GM18508 (cell line): ENCODE data around the gene HNRNPAB.
A peak's percentile ranks its signal among the peaks of the same experiment; 100 is the strongest.

Experiments
- ATAC-seq: cut with Tn5 transposase; IDR thresholded peaks from one replicate; pipeline ENCODE4 v1.9.1; 2021; ENCODE audit warnings: moderate number of reproducible peaks; ENCODE audit not compliant: insufficient read depth, unreplicated experiment

Gene HNRNPAB

DNA sequence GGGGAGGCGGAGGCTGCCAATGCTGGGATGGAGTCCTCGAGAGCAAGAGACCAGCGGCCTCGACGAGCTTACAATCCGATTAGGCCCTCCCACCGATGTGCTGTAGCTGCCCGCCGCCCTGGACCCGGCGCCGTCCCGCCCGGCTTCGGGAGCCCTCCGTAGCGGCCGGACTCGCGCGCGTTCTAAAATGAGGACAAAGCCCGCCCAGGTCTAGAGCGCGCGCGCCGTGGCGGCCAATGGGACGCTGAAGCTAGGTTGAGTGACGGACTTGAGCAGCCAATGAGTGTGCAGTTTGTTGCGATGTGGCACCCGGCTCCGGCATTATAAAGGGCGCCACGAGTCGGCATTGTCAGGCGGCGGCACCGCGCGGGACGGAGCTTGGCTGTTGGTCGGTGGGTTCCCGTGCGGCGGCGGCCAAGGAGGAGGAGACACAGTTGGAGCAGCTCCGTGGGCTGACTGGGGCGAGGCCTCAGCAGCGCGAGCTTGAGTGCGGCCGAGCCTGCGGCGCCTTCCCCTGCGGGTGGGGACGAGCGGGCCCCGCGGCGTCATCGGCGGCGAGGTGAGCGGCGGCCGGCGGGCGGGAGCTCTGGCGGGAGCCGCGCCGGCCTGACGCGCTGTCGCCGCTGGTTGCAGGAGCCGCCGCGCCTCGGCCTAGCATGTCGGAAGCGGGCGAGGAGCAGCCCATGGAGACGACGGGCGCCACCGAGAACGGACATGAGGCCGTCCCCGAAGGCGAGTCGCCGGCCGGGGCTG, at the start of gene HNRNPAB:
Gene HNRNPAB (plus strand): TSS at position 352 of the 753 bp plus-strand sequence. CDS start 305 bp downstream, at position 657.
- ATAC-seq, result peak; percentile 69

DNA sequence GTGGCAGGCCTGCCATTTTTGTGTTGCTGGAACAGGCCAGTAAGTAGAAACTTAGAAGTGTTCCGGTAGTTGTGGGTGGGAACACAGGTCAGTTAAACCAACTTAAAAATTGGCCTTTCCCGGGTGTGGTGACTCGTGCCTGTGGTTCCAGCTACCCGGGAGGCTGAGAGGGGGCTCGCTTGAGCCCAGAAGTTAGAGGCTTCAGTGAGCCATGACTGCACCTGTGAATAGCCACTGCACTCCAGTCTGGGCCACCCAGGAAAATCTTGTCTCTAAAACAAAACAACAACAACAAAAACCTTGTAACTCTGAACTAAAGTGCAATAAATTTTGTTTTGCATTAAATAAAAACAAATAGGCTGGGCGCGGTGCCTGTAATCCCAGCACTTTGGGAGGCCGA, 49.3 kb upstream of the HNRNPAB start:
- no peak for ATAC-seq

DNA sequence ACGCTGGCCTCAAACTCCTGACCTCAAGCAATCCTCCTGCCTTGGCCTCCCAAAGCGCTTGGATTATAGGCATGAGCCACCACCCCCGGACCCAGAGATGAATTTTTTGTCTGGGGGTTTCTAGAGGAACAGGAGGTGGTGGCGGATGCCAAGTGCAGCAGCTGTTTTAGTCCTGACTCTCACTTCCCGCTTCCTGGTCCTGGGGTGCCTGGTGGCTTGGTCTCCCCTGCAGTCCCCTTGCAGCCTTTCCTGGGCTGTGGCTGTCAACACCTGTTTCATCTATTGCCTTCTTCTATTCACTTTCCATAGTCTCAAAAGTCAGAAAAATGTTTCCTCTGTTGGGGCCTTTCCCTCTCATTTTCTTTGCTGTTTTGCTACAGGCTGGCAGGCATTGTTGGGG, 44.2 kb upstream of the HNRNPAB start:
- no peak for ATAC-seq

DNA sequence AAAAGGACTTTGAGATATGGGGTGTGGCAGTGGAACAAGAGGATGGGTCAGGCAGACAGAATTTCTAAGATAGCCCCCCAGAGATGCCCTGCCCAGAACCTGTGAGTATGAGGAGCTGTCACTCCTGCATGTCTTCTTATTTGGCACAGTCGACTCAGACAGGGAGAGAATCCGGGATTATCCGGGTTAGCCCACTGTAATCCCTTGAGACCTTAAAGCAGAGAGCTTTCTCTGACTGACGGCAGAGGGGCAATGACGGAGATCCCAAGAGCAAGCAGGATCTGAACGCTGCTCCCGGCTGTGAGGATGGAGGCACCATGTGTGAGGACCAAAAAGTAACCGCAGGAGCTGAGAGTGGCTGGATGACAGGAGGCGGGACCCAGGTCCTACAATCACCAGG, 41.9 kb upstream of the HNRNPAB start:
- no peak for ATAC-seq

DNA sequence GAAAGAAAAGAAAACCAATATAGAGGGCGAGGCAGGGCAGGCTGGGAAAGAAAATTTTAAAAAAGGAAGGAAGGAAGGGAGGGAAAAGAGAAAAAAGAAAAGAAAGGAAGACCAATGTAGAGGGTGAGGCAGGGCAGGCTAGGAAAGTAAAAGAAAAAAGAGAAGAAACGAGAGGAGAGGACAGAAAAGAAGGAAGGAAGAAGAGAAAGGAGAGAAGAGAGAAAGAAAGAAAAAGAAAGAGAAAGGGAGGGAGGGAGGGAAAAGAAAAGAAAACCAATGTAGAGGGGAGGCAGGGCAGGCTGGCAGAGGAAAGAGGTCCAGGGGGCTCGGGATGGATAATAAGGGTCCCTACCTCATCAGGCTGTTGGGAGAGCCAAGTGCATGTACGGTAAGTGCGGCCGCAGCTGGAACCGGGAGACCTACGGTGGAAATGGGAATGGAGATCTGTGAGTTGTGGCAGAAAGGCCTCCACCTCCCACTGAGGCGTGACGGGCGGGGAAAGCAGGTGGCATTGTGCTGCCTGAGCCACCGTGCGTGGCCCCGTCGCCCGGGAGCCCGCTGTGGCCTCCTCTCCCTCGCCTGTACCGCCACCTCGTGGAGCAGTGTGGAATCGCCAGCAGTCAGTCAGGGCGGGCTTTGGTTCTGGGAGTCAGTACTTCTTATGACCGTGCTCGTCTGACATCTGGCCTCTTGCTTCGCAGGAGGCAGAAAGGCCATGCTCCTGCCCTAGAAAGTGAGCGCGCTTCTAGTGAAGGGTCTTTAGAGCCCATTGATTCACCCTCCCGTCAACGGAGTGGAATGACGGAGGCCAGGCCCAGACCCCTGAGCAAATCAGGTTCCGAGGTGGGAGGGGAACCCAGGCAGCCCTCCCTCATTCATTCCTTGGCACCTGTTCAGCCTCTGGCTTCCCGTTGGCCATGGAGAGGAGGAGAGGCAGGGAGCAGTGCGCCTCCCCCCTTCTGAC, 40.3 kb upstream of the HNRNPAB start:
- ATAC-seq, result peak; percentile 55

DNA sequence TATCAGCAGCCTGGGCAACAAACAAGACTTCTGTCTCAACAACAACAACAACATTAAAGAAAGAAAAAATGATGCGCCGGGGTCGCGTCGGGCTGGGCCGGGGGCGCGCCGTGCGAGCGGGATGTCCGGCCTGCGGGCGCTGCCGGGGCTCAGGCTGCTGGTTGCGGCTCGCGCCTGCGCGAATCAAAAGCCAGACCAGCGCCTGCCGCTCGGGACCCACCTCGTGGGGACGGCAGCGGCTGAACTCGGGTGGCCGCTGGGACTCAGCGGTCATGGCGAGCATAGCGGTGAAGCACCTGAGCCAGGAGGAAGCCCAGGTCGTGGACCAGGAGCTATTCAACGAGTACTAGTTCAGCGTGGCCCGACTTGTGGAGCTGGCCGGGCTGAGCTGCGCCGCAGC, 38.8 kb upstream of the HNRNPAB start:
- no peak for ATAC-seq

DNA sequence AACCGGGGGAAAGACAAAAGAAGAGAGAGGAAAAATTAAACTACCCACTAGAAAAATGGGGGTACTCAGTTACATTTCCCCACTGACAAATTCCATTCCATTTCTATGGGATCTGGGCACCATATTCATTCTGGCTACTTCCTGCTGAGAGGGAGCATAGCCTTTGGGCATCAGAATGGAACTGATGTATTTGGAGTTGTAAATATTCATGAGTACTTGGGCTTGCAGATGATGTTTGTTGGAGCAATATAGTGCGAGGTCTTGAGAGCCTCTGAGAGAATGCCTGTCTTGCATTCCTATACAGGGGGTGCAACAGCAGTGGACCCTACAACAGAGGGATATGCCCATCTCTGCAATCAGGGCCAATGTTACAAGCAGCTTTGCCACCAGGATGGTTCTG, 33.9 kb upstream of the HNRNPAB start:
- ATAC-seq, result no peak

DNA sequence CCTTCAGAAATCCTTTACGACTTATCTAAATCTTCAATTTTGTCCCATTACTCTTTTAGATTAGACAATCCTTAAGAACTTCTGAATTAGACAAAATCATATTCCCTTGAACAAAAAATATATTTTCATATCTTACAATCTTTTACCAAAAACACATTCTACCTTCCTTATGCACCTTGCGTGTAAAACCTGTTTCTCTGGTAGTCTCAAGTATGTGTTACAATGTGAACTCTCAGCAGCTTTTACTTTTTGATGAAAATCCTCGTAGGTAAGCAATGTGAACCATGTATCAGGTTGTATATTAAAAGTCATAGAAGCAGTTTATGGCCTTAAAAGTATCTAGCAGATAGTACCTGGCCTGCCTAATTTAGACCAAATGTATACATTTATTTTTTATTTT, 29.9 kb upstream of the HNRNPAB start:
- no peak for ATAC-seq

DNA sequence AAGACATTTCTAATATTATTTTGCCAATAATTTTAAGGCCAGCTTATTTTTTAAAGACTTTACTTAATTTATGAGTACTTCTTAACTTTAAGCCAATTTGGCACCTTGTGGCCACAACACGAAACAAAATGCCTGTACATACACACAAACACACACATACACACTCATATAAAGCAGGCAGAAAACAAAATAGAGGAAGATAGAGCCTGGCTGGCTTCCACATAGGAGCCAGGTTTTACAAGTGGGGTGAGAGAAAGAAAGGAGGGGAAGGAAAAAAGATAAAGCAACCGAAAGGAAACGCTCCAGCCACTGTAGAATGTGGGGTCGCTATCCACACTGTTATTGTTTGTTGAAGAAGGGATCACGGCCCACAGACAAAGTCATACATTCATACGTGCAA, 27.5 kb upstream of the HNRNPAB start:
- no peak for ATAC-seq

DNA sequence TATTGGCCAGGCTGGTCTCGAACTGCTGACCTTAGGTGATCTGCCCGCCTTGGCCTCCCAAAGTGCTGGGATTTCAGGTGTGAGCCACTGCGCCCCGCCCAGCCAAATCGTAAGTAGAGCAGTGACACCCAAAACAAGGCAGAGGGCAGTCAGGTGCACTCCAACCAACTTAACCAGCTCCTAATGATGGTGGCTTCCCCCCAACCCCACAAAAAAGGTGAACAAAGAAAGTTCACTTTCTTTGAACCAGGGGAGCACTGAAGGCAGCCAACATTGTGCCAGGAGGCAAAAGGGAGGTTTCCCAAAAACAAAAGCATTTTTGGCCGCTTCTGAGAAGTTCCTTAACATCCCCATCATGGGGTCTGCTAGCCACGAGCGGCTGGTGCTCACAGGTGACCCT, 26.8 kb upstream of the HNRNPAB start:
- ATAC-seq, result no peak

DNA sequence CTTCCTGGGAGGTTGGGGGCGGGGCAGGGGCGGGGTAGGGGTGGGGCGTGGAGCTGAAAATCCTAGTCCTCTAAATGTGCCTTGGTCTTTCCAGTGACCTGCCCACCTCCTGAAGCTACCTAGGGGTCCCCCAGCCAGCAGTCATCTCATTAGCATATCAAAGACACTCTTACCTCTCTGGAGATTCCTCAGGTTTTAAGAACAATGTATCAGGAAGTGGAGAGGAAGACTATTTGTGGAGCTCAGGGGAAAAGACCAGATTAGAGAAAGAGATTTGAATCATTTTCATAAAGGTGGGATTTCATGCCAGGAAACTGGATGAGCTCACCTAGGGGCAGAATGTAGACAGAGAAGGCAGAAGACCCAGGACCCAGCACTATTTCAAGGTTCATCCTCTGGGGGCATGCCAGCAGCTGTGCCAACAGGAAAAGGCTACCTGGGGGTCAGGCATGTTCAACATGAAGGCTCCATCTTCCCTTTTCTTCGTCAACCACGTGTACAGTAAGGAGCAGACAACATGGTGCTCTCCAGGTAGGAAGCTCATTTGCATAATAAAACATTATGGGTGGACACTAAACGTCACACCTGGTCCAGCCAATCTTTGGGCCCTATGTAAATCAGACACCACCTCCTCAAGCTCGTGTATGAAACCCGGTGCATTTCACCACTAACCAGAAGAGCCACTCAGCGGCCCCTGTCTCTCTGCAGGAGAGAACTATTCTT, 24.0 kb upstream of the HNRNPAB start:
- ATAC-seq, result no peak

DNA sequence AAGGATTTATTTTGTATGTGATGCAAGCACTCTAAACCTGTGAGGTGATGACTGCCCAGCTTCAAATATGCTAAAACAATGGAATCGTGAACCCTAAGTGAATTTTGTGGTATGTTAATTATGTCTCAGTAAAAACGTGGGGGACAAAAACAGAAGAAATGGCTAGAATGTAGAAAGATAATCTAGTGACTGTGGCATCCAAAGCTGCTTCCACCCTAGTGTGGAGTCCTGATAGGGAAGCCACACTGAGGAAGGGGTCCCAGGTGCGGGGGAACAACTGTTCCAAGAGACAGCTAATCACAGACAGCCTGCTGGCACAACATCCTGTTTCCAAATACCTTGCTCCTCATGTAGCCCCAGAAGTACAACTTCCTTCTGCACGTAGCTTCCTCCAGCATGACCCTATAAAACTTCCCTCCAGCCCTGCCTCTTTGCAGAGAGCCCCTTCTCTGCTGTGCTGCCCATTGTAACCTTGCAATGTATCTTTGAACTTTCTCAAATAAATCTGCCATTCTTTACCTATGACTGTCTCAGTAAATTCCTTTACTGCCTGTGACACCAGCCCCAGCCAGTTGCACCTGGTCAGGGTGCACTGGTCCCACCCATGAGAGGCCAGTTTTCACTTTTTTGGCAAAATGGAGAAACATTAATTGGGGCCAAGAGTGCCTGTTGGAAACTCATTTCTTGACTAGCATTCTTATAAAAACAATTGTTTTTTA, 22.0 kb upstream of the HNRNPAB start:
- no peak for ATAC-seq

DNA sequence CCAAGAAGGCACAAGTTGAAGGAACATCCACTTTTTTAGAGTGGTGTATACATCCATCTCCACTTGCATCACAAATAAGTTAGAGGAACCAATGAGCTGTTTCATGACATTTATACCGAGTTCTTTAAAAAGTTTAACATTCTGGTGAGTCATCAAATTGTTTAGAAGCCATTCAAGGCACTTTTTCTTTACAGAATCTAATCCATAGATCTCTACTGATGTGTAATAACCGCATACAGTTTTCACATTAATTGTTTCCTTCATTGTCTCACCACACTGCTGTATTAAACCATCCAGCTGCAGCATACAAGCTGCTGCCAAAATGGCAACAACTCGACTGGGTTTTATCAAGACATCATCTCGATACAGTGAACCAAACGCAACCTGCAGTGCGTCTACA, 17.9 kb upstream of the HNRNPAB start:
- no peak for ATAC-seq

DNA sequence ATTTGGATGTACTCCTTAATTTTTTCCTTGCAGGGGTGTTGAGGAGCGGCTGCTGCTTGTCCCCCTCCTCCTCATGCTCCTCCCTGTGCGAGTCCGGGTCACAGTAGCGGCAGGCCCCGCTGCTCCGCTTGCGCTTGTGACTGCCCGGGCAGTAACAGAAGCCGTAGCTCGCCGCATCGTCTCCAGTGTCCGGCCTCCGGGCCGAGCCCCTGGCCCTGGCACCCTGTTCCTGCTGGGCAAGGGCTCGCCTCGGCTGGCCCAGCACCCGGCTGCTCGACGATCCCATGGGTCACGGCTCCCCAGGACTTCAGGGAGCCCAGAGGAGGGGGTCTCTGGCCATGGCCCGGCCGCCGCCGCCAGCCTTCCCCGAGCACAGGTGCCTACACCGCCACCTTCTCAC, 17.3 kb upstream of the HNRNPAB start, which contains the start of gene GMCL2:
Gene GMCL2 (minus strand): TSS at position 358 of the 400 bp plus-strand sequence. CDS start 72 bp downstream, at position 286.
- no peak for ATAC-seq

DNA sequence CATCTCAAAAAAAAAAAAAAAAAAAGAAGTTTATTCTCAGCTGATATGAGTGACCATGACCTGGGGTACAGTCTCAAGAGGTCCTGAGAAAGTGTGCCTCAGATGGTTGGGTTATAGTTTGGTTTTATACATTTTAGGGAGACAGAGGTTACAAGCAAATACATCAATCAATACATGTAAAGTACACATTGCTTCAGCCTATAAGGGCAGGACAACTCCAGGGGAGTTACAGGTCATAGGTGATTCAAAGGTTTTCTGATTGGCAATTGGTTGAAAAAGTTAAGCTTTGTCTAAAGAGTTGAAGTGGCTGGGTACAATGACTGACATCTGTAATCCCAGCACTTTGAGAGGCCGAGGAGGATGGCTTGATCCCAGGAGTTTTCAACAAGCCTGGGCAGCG, 14.9 kb upstream of the HNRNPAB start:
- ATAC-seq, result no peak

DNA sequence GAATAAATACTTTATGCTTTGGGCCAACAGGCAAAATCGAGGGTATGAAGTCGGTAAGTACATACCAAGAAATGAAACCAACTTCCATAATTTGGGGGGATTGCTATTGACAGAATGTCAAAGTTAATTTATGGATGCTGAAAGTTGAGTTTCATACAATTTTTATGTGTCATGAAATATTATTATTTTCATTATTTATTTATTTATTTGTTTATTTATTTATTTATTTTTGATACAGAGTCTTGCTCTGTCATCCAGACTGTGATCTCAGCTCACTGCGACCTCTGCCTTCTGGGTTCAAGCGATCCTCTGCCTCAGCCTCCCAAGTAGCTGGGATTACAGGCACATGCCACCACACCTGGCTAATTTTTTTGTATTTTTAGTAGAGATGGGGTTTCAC, 12.7 kb upstream of the HNRNPAB start:
- no peak for ATAC-seq

DNA sequence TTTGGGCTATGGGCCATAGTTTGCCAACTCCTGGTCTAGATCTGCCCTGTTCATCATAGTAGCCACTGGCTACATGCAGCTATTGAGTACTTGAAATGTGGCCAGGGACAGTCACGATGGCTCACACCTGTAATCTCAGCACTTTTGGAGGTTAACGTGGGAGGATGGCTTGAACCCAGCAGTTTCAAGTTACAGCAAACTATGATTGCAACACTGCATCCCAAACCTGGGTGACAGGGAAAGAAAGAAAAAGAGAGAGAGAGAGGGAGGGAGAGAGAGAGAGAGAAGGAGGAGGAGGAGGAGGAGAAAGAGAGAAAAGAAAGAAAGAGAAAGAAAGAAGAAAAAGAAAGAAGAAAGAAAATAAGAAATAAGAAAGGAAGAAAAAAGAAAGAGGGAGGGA, 12.1 kb upstream of the HNRNPAB start:
- ATAC-seq, result no peak

DNA sequence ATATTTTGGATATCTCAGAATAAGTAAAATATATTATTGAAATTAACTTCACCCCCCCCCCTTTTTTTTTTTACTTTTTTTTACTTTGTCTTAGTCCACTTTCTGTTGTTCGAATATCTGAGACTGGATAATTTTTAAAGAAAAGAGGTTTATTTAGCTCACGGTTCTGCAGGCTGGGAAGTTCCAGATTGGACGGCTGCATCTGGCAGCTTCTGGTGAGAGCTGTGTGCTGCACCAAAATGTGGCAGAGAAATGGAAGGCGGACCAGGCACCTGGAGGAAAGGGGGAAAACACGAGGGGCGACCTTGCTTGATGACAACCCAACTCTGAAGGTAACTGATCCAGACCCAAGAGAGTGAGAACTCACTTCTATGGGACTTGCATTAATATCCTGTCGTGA, 11.5 kb upstream of the HNRNPAB start:
- no peak for ATAC-seq

DNA sequence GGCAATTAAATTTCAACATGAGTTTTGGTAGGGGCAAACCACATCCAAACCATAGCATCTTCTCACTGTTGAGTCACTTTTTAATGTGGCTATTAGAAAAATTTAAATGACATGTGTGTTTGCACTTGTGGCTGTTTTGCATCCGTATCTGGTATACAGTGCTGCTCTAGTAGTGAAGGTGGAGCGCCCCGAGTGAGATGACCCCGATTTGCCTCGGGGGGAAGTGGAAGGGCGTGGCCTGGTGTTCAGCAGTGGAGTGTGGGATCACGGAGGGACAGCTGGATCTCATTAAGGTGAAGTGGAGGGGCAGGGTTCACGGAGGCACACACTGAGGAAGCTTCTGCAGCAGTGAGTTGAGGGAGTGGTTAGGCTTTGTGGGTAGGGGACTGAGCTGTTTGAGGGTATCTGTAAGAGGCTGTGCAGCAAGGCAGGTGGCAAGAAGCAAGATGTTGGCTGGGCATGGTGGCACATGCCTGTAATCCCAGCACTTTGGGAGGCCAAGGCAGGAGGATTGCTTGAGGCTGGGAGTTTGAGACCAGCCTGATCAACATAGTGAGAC, 11.0 kb upstream of the HNRNPAB start:
- no peak for ATAC-seq

DNA sequence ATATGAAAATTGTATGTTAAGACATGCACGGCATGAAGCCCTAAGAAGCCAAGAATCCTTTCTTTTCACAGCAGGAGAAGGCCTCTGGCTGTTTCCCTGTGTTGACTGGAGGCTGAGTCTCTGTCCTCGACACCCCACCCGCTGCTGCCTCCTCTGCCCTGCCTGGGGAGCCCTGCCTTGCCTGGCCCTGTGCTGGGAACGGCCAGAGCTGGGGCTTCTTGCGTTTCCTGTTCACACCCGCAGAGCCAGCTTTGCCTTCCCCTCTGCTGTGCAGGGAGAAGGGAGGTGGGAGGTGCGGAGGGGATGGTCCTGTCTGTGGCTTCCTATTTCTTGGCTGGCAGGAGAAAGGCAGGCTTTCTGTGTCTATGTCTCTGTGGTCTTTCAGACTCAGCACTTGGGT, 10.3 kb upstream of the HNRNPAB start:
- no peak for ATAC-seq
